IMR-90 (cell line): ENCODE results near the gene TNFRSF14. TPM values are rescaled to one million over a fixed set of nuclear protein-coding genes. Genes with fewer than 3 reads are reported as not detected.

Source experiments
- ATAC-seq: fragments of 200-7000 bp; cut with Tn5 transposase; 2 replicates; pipeline ENCODE4 v1.9.1; 2020; ENCODE audit warnings: low read depth, mild to moderate bottlenecking, moderate library complexity
- BruUV-seq: library from RNA; stranded (reverse); fragments of 400-500 nt; replicated peaks from 2 replicates; lab custom pipeline; 2021; lab: Mats Ljungman, UMichigan
- CTCF ChIA-PET: fragments of 300-600 bp; formaldehyde crosslinking; extraction: SDS; loops from one replicate; lab custom pipeline; 2021; ENCODE audit warnings: antibody characterized with exemption; lab: Yijun Ruan, JAX
- POLR2A ChIA-PET: fragments of 300-600 bp; sonication (Branson Sonifier 250); formaldehyde crosslinking; loops from one replicate; lab custom pipeline; 2022; ENCODE audit warnings: antibody characterized with exemption; ENCODE audit not compliant: unreplicated experiment; lab: Charles Lee
- DNase-seq: peaks from one replicate; pipeline ENCODE4 v3.0.0; 2013
- H2AFZ ChIP-seq: replicated peaks from 2 replicates; pipeline ENCODE3; 2013; ENCODE audit warnings: low read length, mild to moderate bottlenecking; ENCODE audit not compliant: poor library complexity
- H2AK5ac ChIP-seq: 2 replicates; pipeline ENCODE4 v1.6.1; 2013; ENCODE audit warnings: low read depth, low read length, inconsistent platforms
- H2AK9ac ChIP-seq: replicated peaks from 2 replicates; pipeline ENCODE3; 2013; ENCODE audit warnings: mild to moderate bottlenecking, low read depth, low read length, moderate library complexity; ENCODE audit not compliant: poor library complexity
- H2BK120ac ChIP-seq: 2 replicates; pipeline ENCODE4 v1.6.1; 2013; ENCODE audit warnings: low read depth, low read length, inconsistent platforms
- H2BK15ac ChIP-seq: 3 replicates; pipeline ENCODE4 v1.6.1; 2013; ENCODE audit warnings: low read depth, low read length, inconsistent platforms
- H2BK20ac ChIP-seq: 2 replicates; pipeline ENCODE4 v1.6.1; 2013; ENCODE audit warnings: low read depth, mild to moderate bottlenecking, inconsistent platforms, low read length, moderate library complexity
- H2BK5ac ChIP-seq: 2 replicates; pipeline ENCODE4 v1.6.1; 2013; ENCODE audit warnings: mild to moderate bottlenecking, low read depth, low read length, inconsistent platforms; ENCODE audit not compliant: poor library complexity, severe bottlenecking
- H3K14ac ChIP-seq: replicated peaks from 2 replicates; pipeline ENCODE4 v1.6.1; 2013; ENCODE audit warnings: low read depth, low read length, inconsistent platforms
- H3K18ac ChIP-seq: 2 replicates; pipeline ENCODE4 v1.6.1; 2013; ENCODE audit warnings: low read depth, low read length, control low read depth
- H3K23ac ChIP-seq: 2 replicates; pipeline ENCODE4 v1.6.1; 2013; ENCODE audit warnings: low read depth, low read length, inconsistent platforms
- H3K27ac ChIP-seq: 2 replicates; pipeline ENCODE4 v1.5.1; 2013; ENCODE audit warnings: mild to moderate bottlenecking, control low read depth, low read length; ENCODE audit not compliant: insufficient read depth
- H3K27me3 ChIP-seq: 2 replicates; pipeline ENCODE4 v1.6.1; 2013; ENCODE audit warnings: low read length; ENCODE audit not compliant: control insufficient read depth, insufficient read depth
- H3K36me3 ChIP-seq: 2 replicates; pipeline ENCODE4 v1.6.1; 2013; ENCODE audit warnings: low read length, mixed read lengths; ENCODE audit not compliant: control insufficient read depth, insufficient read depth
- H3K4ac ChIP-seq: 2 replicates; pipeline ENCODE4 v1.6.1; 2013; ENCODE audit warnings: low read depth, low read length, inconsistent platforms
- H3K4me1 ChIP-seq: 2 replicates; pipeline ENCODE4 v1.6.1; 2013; ENCODE audit warnings: low read length, mixed read lengths; ENCODE audit not compliant: control insufficient read depth, insufficient read depth
- H3K4me2 ChIP-seq: 2 replicates; pipeline ENCODE4 v1.6.1; 2013; ENCODE audit warnings: low read depth, mild to moderate bottlenecking, control low read depth, low read length, moderate library complexity
- H3K4me3 ChIP-seq: 2 replicates; pipeline ENCODE4 v1.5.1; 2013; ENCODE audit warnings: low read depth, mild to moderate bottlenecking, control low read depth, low read length, moderate library complexity; ENCODE audit not compliant: insufficient read depth
- H3K56ac ChIP-seq: 2 replicates; pipeline ENCODE4 v1.6.1; 2013; ENCODE audit warnings: low read length, inconsistent platforms; ENCODE audit not compliant: insufficient read depth; ENCODE audit errors: extremely low read depth
- H3K79me1 ChIP-seq, 2 experiments: 2 replicates each; pipeline ENCODE4 v1.6.1; 2013; ENCODE audit warnings: low read length in 2 of 2, inconsistent platforms in 1 of 2, low read depth in 1 of 2
- H3K9ac ChIP-seq: 2 replicates; pipeline ENCODE4 v1.6.1; 2013; ENCODE audit warnings: low read depth, low read length, control low read depth
- H3K9me1 ChIP-seq: 2 replicates; pipeline ENCODE4 v1.6.1; 2013; ENCODE audit warnings: low read length, inconsistent platforms; ENCODE audit not compliant: insufficient read depth
- H3K9me3 ChIP-seq: 2 replicates; pipeline ENCODE4 v1.6.1; 2013; ENCODE audit warnings: low read length; ENCODE audit not compliant: control insufficient read depth, insufficient read depth
- H4K20me1 ChIP-seq: 2 replicates; pipeline ENCODE4 v1.6.1; 2013; ENCODE audit warnings: low read length, inconsistent platforms; ENCODE audit not compliant: insufficient read depth
- H4K5ac ChIP-seq: 2 replicates; pipeline ENCODE4 v1.6.1; 2013; ENCODE audit warnings: mild to moderate bottlenecking, low read depth, low read length, control low read depth
- H4K8ac ChIP-seq, 2 experiments: 2 replicates each; pipeline ENCODE4 v1.6.1; 2013; ENCODE audit warnings: low read depth in 2 of 2, low read length in 2 of 2, control low read depth in 1 of 2, inconsistent platforms in 1 of 2
- H4K91ac ChIP-seq: 2 replicates; pipeline ENCODE4 v1.6.1; 2013; ENCODE audit warnings: low read depth, low read length, inconsistent platforms; ENCODE audit not compliant: insufficient read depth
- BHLHE40 ChIP-seq: fragments of 150-350 bp; IDR thresholded peaks from 2 replicates; pipeline ENCODE4 v1.6.1; 2016; ENCODE audit warnings: mild to moderate bottlenecking, low read depth, low read length
- CEBPB ChIP-seq: IDR thresholded peaks from 2 replicates; pipeline ENCODE4 v1.6.1; 2012; ENCODE audit warnings: low read depth, low read length, improper control_type of control experiment
- CHD1 ChIP-seq: IDR thresholded peaks from 2 replicates; pipeline ENCODE4 v1.6.1; 2012; ENCODE audit warnings: low read depth, low read length, improper control_type of control experiment
- CTCF ChIP-seq: conservative IDR thresholded peaks from 2 replicates; pipeline ENCODE4 v1.5.1; 2012; ENCODE audit warnings: mild to moderate bottlenecking, low read depth, low read length, improper control_type of control experiment
- FOS ChIP-seq: fragments of 150-350 bp; IDR thresholded peaks from 2 replicates; pipeline ENCODE4 v1.6.1; 2016; ENCODE audit warnings: low read depth, low read length
- MAFK ChIP-seq: IDR thresholded peaks from 2 replicates; pipeline ENCODE4 v1.6.1; 2012; ENCODE audit warnings: low read depth, low read length, improper control_type of control experiment
- MAZ ChIP-seq: IDR thresholded peaks from 2 replicates; pipeline ENCODE4 v1.6.1; 2012; ENCODE audit warnings: low read depth, mild to moderate bottlenecking, low read length, improper control_type of control experiment, moderate library complexity, borderline replicate concordance
- MXI1 ChIP-seq: IDR thresholded peaks from 2 replicates; pipeline ENCODE4 v1.6.1; 2012; ENCODE audit warnings: low read depth, mild to moderate bottlenecking, low read length, moderate library complexity, borderline replicate concordance
- NFE2L2 ChIP-seq: fragments of 150-350 bp; IDR thresholded peaks from 2 replicates; pipeline ENCODE4 v1.6.1; 2016; ENCODE audit warnings: low read depth, mild to moderate bottlenecking, low read length
- POLR2A ChIP-seq: IDR thresholded peaks from 2 replicates; pipeline ENCODE4 v1.6.1; 2012; ENCODE audit warnings: mild to moderate bottlenecking, low read depth, low read length
- RAD21 ChIP-seq: IDR thresholded peaks from 2 replicates; pipeline ENCODE4 v1.6.1; 2012; ENCODE audit warnings: low read length, improper control_type of control experiment
- RCOR1 ChIP-seq: IDR thresholded peaks from 2 replicates; pipeline ENCODE4 v1.6.1; 2012; ENCODE audit warnings: mild to moderate bottlenecking, low read length, improper control_type of control experiment; ENCODE audit not compliant: insufficient replicate concordance
- RFX5 ChIP-seq: IDR thresholded peaks from 2 replicates; pipeline ENCODE4 v1.8.0; 2012; ENCODE audit warnings: low read depth, mild to moderate bottlenecking, low read length, moderate library complexity
- SMC3 ChIP-seq: fragments of 150-350 bp; IDR thresholded peaks from 2 replicates; pipeline ENCODE4 v1.6.1; 2016; ENCODE audit warnings: low read depth, mild to moderate bottlenecking, antibody characterized with exemption, low read length, moderate library complexity
- WGBS, 2 experiments: methylation state at CpG; one replicate each; pipeline versions ENCODE4 v1.1.5 to v1.1.7; 2013; ENCODE audit warnings: missing lambda C conversion rate in 2 of 2; ENCODE audit not compliant: insufficient read length in 1 of 2; ENCODE audit errors: extremely low coverage in 2 of 2; 5-methylcytosine and 5-hydroxymethylcytosine counted together
- dilution Hi-C: fragments of 300-500 bp; cut with HindIII; formaldehyde crosslinking; loops from one replicate; pipeline ENCODE4 v1.14.3; 2018; ENCODE audit warnings: low sequenced_read_pairs; ENCODE audit not compliant: unreplicated experiment
- in situ Hi-C: fragments of 300-500 bp; cut with MboI; formaldehyde crosslinking; loops from 3 replicates; pipeline ENCODE4 v1.14.3; 2019; ENCODE audit warnings: low sequenced_read_pairs, inconsistent platforms, mixed read lengths
- intact Hi-C: fragments of 100-400 bp; cut with micrococcal nuclease; formaldehyde crosslinking; loops from 2 replicates; pipeline ENCODE4 v1.10.0; 2022
- polyA plus RNA-seq, 3 experiments: library from polyadenylated mRNA; depleted of rRNA; stranded (reverse); fragments of >200 nt; gene quantifications; 2 replicates each; pipeline ENCODE4 v1.2.3, GENCODE V29; 2012; ENCODE audit warnings: low replicate concordance in 1 of 3
- total RNA-seq: library from RNA; depleted of rRNA; stranded (reverse); fragments of >200 nt; gene quantifications from 2 replicates; pipeline ENCODE4 v1.2.3, GENCODE V29; 2012
- TF ChIP-seq, protein P1 (sequence below): fragments of 150-350 bp; IDR thresholded peaks from 2 replicates; pipeline ENCODE4 v1.6.1; 2017; ENCODE audit warnings: mild to moderate bottlenecking, antibody characterized with exemption, low read length, low read depth
- TF ChIP-seq, protein P2 (sequence below): fragments of 150-350 bp; IDR thresholded peaks from 2 replicates; pipeline ENCODE4 v1.6.1; 2016; ENCODE audit warnings: low read depth, mild to moderate bottlenecking, low read length, moderate library complexity, borderline replicate concordance

Gene TNFRSF14
- total and polyA plus RNA-seq, 2 of the 4 experiments (the other 2 are of a cell fraction), result 1.3 to 4.2 TPM

DNA sequence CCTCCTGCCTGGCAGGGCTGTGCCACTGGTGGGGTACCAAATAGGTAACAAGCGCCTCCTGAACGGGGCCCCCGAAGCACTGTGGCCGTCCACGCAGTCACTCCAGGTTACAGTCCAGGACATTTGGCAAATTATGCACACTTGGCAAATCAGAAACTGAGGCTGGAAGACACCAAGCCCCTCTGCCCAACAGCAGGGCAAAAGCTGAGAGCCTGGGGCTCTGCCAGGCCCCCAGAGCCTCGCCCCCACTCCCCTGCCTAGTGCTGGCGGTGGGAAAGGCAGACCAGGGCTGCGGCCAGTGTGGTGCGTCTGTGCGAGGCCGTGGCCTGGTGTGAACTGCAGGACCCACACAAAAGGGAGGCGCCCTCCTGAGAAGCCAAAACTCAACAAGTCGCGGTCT lies 39.2 kb upstream of the TNFRSF14 start:
- no peak overlapping the region for H3K4me2 ChIP-seq
- H2BK5ac ChIP-seq, result no peak overlapping the region
- WGBS, 2 experiments, result 88% methylated on average over 7 of the region's 14 CpGs; no CpG with 5 or more reads in 1 of the 2 experiments
- no peaks in the 10 kb centered on the region for H3K4me1 ChIP-seq
- H2BK15ac ChIP-seq, result no peak overlapping the region
- no peak overlapping the region for H3K14ac ChIP-seq
- peaks cover 12% of the 10 kb centered on the region for H4K20me1 ChIP-seq
- no TSS peak for BruUV-seq
- H2BK120ac ChIP-seq, result no peak overlapping the region
- POLR2A ChIA-PET, result no interaction called here
- H3K27me3 ChIP-seq, result no peaks in the 10 kb centered on the region
- H3K9me1 ChIP-seq, result no peaks in the 10 kb centered on the region
- H3K9ac ChIP-seq, result no peak overlapping the region
- H2AK9ac ChIP-seq, result no peak overlapping the region
- ATAC-seq, result no peak
- H4K5ac ChIP-seq, result no peak overlapping the region
- H3K4me3 ChIP-seq, result no peak overlapping the region
- no peak overlapping the region for H3K18ac ChIP-seq
- H2AK5ac ChIP-seq, result no peak overlapping the region
- no peak overlapping the region for H4K91ac ChIP-seq
- CTCF ChIA-PET, result no interaction called here
- H3K9me3 ChIP-seq, result no peaks in the 10 kb centered on the region
- H2BK20ac ChIP-seq, result no peak overlapping the region
- no peak for TF ChIP-seq BHLHE40
- no peak for TF ChIP-seq POLR2A
- no peak for TF ChIP-seq SMC3
- TF ChIP-seq MAZ, result no peak
- TF ChIP-seq RCOR1, result no peak
- no peak for TF ChIP-seq RAD21
- no peak for TF ChIP-seq CTCF
- TF ChIP-seq, protein P1, sequence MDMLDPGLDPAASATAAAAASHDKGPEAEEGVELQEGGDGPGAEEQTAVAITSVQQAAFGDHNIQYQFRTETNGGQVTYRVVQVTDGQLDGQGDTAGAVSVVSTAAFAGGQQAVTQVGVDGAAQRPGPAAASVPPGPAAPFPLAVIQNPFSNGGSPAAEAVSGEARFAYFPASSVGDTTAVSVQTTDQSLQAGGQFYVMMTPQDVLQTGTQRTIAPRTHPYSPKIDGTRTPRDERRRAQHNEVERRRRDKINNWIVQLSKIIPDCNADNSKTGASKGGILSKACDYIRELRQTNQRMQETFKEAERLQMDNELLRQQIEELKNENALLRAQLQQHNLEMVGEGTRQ, result no peak
- no peak for TF ChIP-seq FOS
- no peak for TF ChIP-seq CHD1
- no peak for TF ChIP-seq NFE2L2
- no peak for TF ChIP-seq MXI1
- TF ChIP-seq MAFK, result no peak
- no peak for TF ChIP-seq CEBPB
- TF ChIP-seq, protein P2, sequence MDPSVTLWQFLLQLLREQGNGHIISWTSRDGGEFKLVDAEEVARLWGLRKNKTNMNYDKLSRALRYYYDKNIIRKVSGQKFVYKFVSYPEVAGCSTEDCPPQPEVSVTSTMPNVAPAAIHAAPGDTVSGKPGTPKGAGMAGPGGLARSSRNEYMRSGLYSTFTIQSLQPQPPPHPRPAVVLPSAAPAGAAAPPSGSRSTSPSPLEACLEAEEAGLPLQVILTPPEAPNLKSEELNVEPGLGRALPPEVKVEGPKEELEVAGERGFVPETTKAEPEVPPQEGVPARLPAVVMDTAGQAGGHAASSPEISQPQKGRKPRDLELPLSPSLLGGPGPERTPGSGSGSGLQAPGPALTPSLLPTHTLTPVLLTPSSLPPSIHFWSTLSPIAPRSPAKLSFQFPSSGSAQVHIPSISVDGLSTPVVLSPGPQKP, result no peak
- no peak for TF ChIP-seq RFX5
- H4K8ac ChIP-seq, result no peak overlapping the region
- no peak overlapping the region for H3K4ac ChIP-seq
- dilution Hi-C loops (no loop called here), intact Hi-C loops (no loop called here), in situ Hi-C loops (no loop called here)
- H3K23ac ChIP-seq, result no peak overlapping the region
- no peak overlapping the region for H3K56ac ChIP-seq
- DNase-seq, result no peak
- H3K27ac ChIP-seq, result no peak overlapping the region
- H3K79me1 ChIP-seq, result peaks cover 0 to 20% of the 10 kb centered on the region in 2 experiments; a peak in 3 of 4 replicates
- peaks cover 83% of the 10 kb centered on the region for H3K36me3 ChIP-seq
- H2AFZ ChIP-seq, result no peak overlapping the region
